ENCODE measurements around the gene YARS1. TPM values are rescaled to one million over a fixed set of nuclear protein-coding genes. Genes with fewer than 3 reads are reported as not detected.
"Not testable (repeated sequence)": the region's sequence is repeated elsewhere in the genome, so short reads cannot be mapped to it uniquely, and the experiment has no call there.

YARS1 gene
- total RNA-seq, 2 experiments from 2014 or later: 241 to 243 TPM

GRCh38 chr1:32818804-32819541, 1.8 kb upstream of the YARS1 start:
- ChIA-PET POLR2A (interaction anchor here (0.7 kb wide), 1 partner anchor 136 kb away, joined by 3 read pairs; no protein-coding TSS in a partner anchor), CTCF (interaction anchor here (1.2 to 2.1 kb wide), 2 partner anchors 8 to 20 kb away, joined by 3 to 5 read pairs; no protein-coding TSS in a partner anchor)

GRCh38 chr1:32817815-32818786, 943 bp upstream of the YARS1 start:
- ChIA-PET CTCF (interaction anchor here (0.6 to 2.1 kb wide), 4 partner anchors 9 to 604 kb away, joined by 3 to 5 read pairs (median 3); no protein-coding TSS in a partner anchor), POLR2A (interaction anchor here (0.6 to 0.7 kb wide), 2 partner anchors 137 to 163 kb away, joined by 3 read pairs; no protein-coding TSS in a partner anchor)

- CTCF ChIA-PET: interaction anchor here (1.0 to 1.2 kb wide), 2 partner anchors 28 to 281 kb away, joined by 3 to 4 read pairs; no protein-coding TSS in a partner anchor
These were observed 441 bp downstream of the YARS1 start for GRCh38 chr1:32816676-32817158.

GRCh38 chr1:32813941-32814739, 3.0 kb downstream of the YARS1 start:
- ChIA-PET POLR2A (no interaction called here), CTCF (no interaction called here)

More at GRCh38 chr1:32816676-32817158, 441 bp downstream of the YARS1 start:
- POLR2A ChIA-PET: interaction anchor here (0.6 kb wide), 1 partner anchor 546 kb away, joined by 6 read pairs; no protein-coding TSS in a partner anchor

- ChIA-PET CTCF (interaction anchor here (1.4 kb wide), 1 partner anchor 100 kb away, joined by 4 read pairs; no protein-coding TSS in a partner anchor), POLR2A (no interaction called here)
These were observed 5.2 kb downstream of the YARS1 start for GRCh38 chr1:32811917-32812316.

GRCh38 chr1:32811265-32811664, 5.9 kb downstream of the YARS1 start:
- CTCF ChIA-PET: interaction anchor here (1.4 kb wide), 1 partner anchor 99 kb away, joined by 4 read pairs; no protein-coding TSS in a partner anchor
- POLR2A ChIA-PET: no interaction called here

- CTCF ChIA-PET: no interaction called here
- POLR2A ChIA-PET: no interaction called here
These were observed 6.8 kb downstream of the YARS1 start for GRCh38 chr1:32810358-32810757.

- ChIA-PET POLR2A (interaction anchor here (0.6 kb wide), 1 partner anchor 145 kb away, joined by 4 read pairs; no protein-coding TSS in a partner anchor), CTCF (no interaction called here)
These were observed 8.6 kb downstream of the YARS1 start for GRCh38 chr1:32808580-32808979.

GRCh38 chr1:32806910-32807523, 10.1 kb downstream of the YARS1 start:
- ChIA-PET CTCF (interaction anchor here (0.6 kb wide), 1 partner anchor 287 kb away, joined by 3 read pairs; no protein-coding TSS in a partner anchor), POLR2A (no interaction called here)

- ChIA-PET CTCF (no interaction called here), POLR2A (interaction anchor here (0.6 kb wide), 1 partner anchor 153 kb away, joined by 4 read pairs; no protein-coding TSS in a partner anchor)
These were observed 10.9 kb downstream of the YARS1 start for GRCh38 chr1:32806290-32806689.

GRCh38 chr1:32804460-32804859, 12.7 kb downstream of the YARS1 start:
- POLR2A ChIA-PET, CTCF ChIA-PET: not testable (repeated sequence)

GRCh38 chr1:32801096-32801715, 16.0 kb downstream of the YARS1 start:
- ChIA-PET CTCF (interaction anchor here (1.3 kb wide), 1 partner anchor 89 kb away, joined by 5 read pairs; no protein-coding TSS in a partner anchor), POLR2A (no interaction called here)

GRCh38 chr1:32798679-32799416, 18.3 kb downstream of the YARS1 start:
- CTCF ChIA-PET: interaction anchor here (0.6 to 2.2 kb wide), 3 partner anchors 20 to 713 kb away, joined by 3 to 5 read pairs (median 3); no protein-coding TSS in a partner anchor
- POLR2A ChIA-PET: no interaction called here

GRCh38 chr1:32798191-32798590, 19.0 kb downstream of the YARS1 start:
- CTCF ChIA-PET: interaction anchor here (1.1 to 2.2 kb wide), 2 partner anchors 21 to 25 kb away, joined by 4 to 5 read pairs; no protein-coding TSS in a partner anchor
- POLR2A ChIA-PET: interaction anchor here (0.6 kb wide), 1 partner anchor 11 kb away, joined by 3 read pairs; no protein-coding TSS in a partner anchor

GRCh38 chr1:32797456-32797855, 19.7 kb downstream of the YARS1 start:
- CTCF ChIA-PET: interaction anchor here (1.1 kb wide), 1 partner anchor 25 kb away, joined by 4 read pairs; no protein-coding TSS in a partner anchor
- POLR2A ChIA-PET: no interaction called here

- POLR2A ChIA-PET: not testable (repeated sequence)
- CTCF ChIA-PET: interaction anchor here (0.7 kb wide), 1 partner anchor 1491 kb away, joined by 3 read pairs; no protein-coding TSS in a partner anchor
These were observed 21.4 kb downstream of the YARS1 start for GRCh38 chr1:32795763-32796162.

- CTCF ChIA-PET: interaction anchor here (0.6 to 4.4 kb wide), 2 partner anchors 19 to 52 kb away, joined by 4 to 10 read pairs; no protein-coding TSS in a partner anchor
- POLR2A ChIA-PET: no interaction called here
These were observed 25.3 kb downstream of the YARS1 start for GRCh38 chr1:32791881-32792280.
